NCI-H1930 (cell line): Measurements from ENCODE around the gene MDM2.

ENCODE experiments used
- DNase-seq, 2 experiments: peaks; one replicate each; lab custom pipeline; 2025; lab: John Stamatoyannopoulos, UW

Gene MDM2

GRCh38 chr12:68878846-68879245 lies 70.9 kb downstream of the MDM2 start:
- DNase-seq: no peak

GRCh38 chr12:68880660-68881325 lies 72.8 kb downstream of the MDM2 start:
- no peak for DNase-seq

GRCh38 chr12:68882251-68882964 lies 74.4 kb downstream of the MDM2 start:
- DNase-seq: no peak

- no peak for DNase-seq
These were observed 75.2 kb downstream of the MDM2 start for GRCh38 chr12:68883151-68883550.

GRCh38 chr12:68884251-68884650 lies 76.3 kb downstream of the MDM2 start:
- no peak for DNase-seq

GRCh38 chr12:68885381-68885780 lies 77.4 kb downstream of the MDM2 start:
- no peak for DNase-seq

- no peak for DNase-seq
These were observed 78.9 kb downstream of the MDM2 start for GRCh38 chr12:68886636-68887572.

- no peak for DNase-seq
These were observed 79.7 kb downstream of the MDM2 start for GRCh38 chr12:68887641-68888040.

- DNase-seq: no peak
These were observed 80.3 kb downstream of the MDM2 start for GRCh38 chr12:68888243-68888642.

GRCh38 chr12:68890701-68891113 lies 82.7 kb downstream of the MDM2 start:
- DNase-seq: no peak

- DNase-seq: no peak
These were observed 83.2 kb downstream of the MDM2 start for GRCh38 chr12:68891141-68891540.

- DNase-seq: no peak
These were observed 85.2 kb downstream of the MDM2 start for GRCh38 chr12:68893201-68893600.

- no peak for DNase-seq
These were observed 85.8 kb downstream of the MDM2 start for GRCh38 chr12:68893741-68894140.

- no peak for DNase-seq
These were observed 86.4 kb downstream of the MDM2 start for GRCh38 chr12:68894276-68894855.

- DNase-seq: no peak
These were observed 89.0 kb downstream of the MDM2 start for GRCh38 chr12:68896881-68897540.

- DNase-seq: no peak
These were observed 91.3 kb downstream of the MDM2 start for GRCh38 chr12:68899251-68899771.

- no peak for DNase-seq
These were observed 92.3 kb downstream of the MDM2 start for GRCh38 chr12:68900241-68900640.
